Pancreas (tissue), 10 donors: ENCODE measurements around the gene AMOTL2. TPM values are rescaled to one million over a fixed set of nuclear protein-coding genes. Genes with fewer than 3 reads are reported as not detected.
A peak's percentile ranks its signal among the peaks of the same experiment; 100 is the strongest.

ENCODE experiments used
- ATAC-seq, 4 donors: fragments of 200-7000 bp; cut with Tn5 transposase; one replicate each; pipeline versions ENCODE4 v1.8.0 to v1.9.1; 2020; ENCODE audit warnings: mild to moderate bottlenecking in 4 of 4, moderate library complexity in 4 of 4
- DNase-seq, 6 donors: peaks; one replicate each; pipeline ENCODE4 v3.0.0-alpha.2; 2020
- FAIRE-seq: peaks from 2 replicates; lab custom pipeline; 2012; peaks lifted over from hg19 to GRCh38; lab: Jason Lieb, UNC
- H3K27ac ChIP-seq, 4 donors: fragments of 200-600 bp; sonication (generic); 1 replicate in 3 of 4; 2 replicates in 1 of 4; pipeline versions ENCODE4 v1.5.0 to v1.8.0; 2020
- H3K27me3 ChIP-seq, 4 donors: fragments of 200-600 bp; one replicate each; pipeline ENCODE4 v1.8.0; 2021
- H3K36me3 ChIP-seq, 3 donors: fragments of 200-600 bp; sonication (generic) in 1 of 3; one replicate each; pipeline versions ENCODE4 v1.5.0 to v1.8.0; 2020 to 2021
- H3K4me1 ChIP-seq, 3 donors: fragments of 200-600 bp; one replicate each; pipeline ENCODE4 v1.8.0; 2021
- H3K4me3 ChIP-seq, 4 donors: fragments of 200-600 bp; sonication (generic) in 2 of 4; one replicate each; pipeline versions ENCODE4 v1.5.0 to v1.8.0; 2020 to 2021
- H3K9me3 ChIP-seq, 4 donors: fragments of 200-600 bp; one replicate each; pipeline ENCODE4 v1.8.0; 2021
- CTCF ChIP-seq, 4 donors: fragments of 200-600 bp; sonication (generic) in 3 of 4; IDR thresholded peaks; one replicate each; pipeline versions ENCODE4 v1.5.0 to v1.8.0; 2021; ENCODE audit warnings: antibody characterized with exemption in 4 of 4
- WGBS, 2 donors: extraction: QIAGEN DNeasy Blood & Tissue Kit; methylation state at CpG; one replicate each; pipeline ENCODE4 v1.1.7; 2013; 5-methylcytosine and 5-hydroxymethylcytosine counted together
- intact Hi-C, 3 donors: fragments of 100-400 bp; cut with DNase I; formaldehyde crosslinking; loops; one replicate each; pipeline versions ENCODE4 v1.11.1 to v1.14.2; 2022
- polyA plus RNA-seq, 2 donors: library from polyadenylated mRNA; stranded (reverse); fragments of 200-250 nt; gene quantifications; one replicate each; pipeline ENCODE4 v1.2.3, GENCODE V29; 2013
- total RNA-seq, 6 donors: library from RNA; stranded (reverse); fragmentation: NEBNext Ultra II Directional in 4 of 6; extraction: Animal tissue kit (Norgen Biotek cat#: 25700) in 4 of 6; gene quantifications; one replicate each; pipeline versions ENCODE4 v1.2.1 to v1.2.4, GENCODE V29; 2021 to 2023
- donor health status: healthy with polysubstance abuse.
- donor health status: DM: no; HTN: no; CAD: no; lungs with moderate emphysema.
- donor health status: DM: no; HTN: no; CAD: no.
- donor health status: control.
- donor health status: control.
- donor health status: Bipolar disorder and iron deficiency.
- donor health status: DM: yes; HTN: yes; CAD: no.
- donor health status: DM: no; HTN: no; CAD: no.
- donor health status: DM: no; HTN: no; CAD: no.
- donor health status: DM: yes; HTN: yes; CAD: no.

The AMOTL2 gene
- total and polyA plus RNA-seq, 8 donors = 11.9 to 35.7 (median 28.9) TPM

GRCh38 chr3:134381831-134382442 lies 7.7 kb upstream of the AMOTL2 start:
- ATAC-seq = peak; percentile 92 to 97 (median 96)
- Histone ChIP-seq H3K4me1 (no peaks in the 10 kb centered on the region), H3K27ac (peak overlapping the region in 2 of 4 donors; percentile 62), H3K36me3 (no peaks in the 10 kb centered on the region), H3K27me3 (no peaks in the 10 kb centered on the region), H3K4me3 (no peak overlapping the region), H3K9me3 (no peaks in the 10 kb centered on the region)
- 23 to 29% methylated on average over 8 of the region's 8 CpGs for WGBS, 2 donors
- DNase-seq = peak; percentile 70 to 83 (median 78)
- FAIRE-seq = no peak
- no peak for TF ChIP-seq CTCF (IDR thresholded peaks at IDR 0.05)
- intact Hi-C loops = no loop called here

DNA sequence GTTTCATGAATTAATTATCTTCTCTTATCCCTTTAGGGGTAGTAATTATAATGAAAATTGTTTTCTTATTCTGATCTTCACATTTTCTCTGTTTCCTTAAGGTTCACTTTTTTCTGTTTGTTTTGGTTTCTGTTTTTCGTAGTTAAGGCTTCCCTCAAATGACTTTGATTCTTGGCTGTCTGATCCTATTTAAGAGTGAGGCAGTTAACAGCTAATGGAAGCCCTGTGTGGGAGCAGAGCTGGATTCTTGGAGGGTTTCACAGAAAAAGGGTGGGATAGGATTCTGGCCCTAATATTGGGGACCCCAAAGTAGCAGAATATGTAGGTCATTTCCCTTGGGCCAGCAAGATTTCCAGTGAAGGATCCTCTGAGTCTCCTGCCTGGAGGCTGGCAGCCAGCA lies 6.8 kb upstream of the AMOTL2 start:
- intact Hi-C loops = no loop called here
- no peak for TF ChIP-seq CTCF (IDR thresholded peaks at IDR 0.05)
- H3K9me3 ChIP-seq = no peaks in the 10 kb centered on the region
- no peaks in the 10 kb centered on the region for H3K27me3 ChIP-seq
- no peaks in the 10 kb centered on the region for H3K36me3 ChIP-seq
- DNase-seq (no peak), ATAC-seq (no peak), FAIRE-seq (peak; percentile 71)
- H3K27ac ChIP-seq = peak overlapping the region in 2 of 4 donors; percentile 62
- 54 to 81% methylated on average over 1 of the region's 1 CpG for WGBS, 2 donors
- H3K4me1 ChIP-seq = no peaks in the 10 kb centered on the region
- H3K4me3 ChIP-seq = no peak overlapping the region

DNA sequence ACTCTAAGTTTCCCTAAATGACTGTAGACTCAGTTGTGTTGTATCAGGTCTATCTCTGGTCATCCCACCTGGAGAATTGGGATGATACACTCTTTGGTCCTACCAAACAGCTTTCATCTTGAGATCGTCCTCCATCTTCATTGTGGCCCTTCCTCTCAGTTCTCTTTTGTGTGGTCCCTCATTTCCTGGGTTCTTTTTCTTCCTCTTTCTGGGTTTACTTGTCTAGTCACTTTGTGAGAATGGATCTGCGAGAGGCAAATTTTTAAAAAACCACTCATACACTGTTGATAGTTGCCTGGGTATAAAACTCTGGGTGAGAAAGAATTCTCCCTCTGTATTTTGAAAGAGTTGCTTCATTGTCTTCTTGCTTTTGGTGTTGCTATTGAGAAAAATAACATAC lies 6.0 kb upstream of the AMOTL2 start:
- Histone ChIP-seq H3K27ac (no peak overlapping the region), H3K36me3 (no peaks in the 10 kb centered on the region), H3K4me1 (peaks cover 0 to 4% (median under 1%) of the 10 kb centered on the region in 3 donors), H3K4me3 (no peak overlapping the region), H3K9me3 (no peaks in the 10 kb centered on the region), H3K27me3 (no peaks in the 10 kb centered on the region)
- ATAC-seq (no peak), DNase-seq (no peak), FAIRE-seq (no peak)
- 88 to 92% methylated on average over 2 of the region's 2 CpGs for WGBS, 2 donors
- intact Hi-C loops = no loop called here
- TF ChIP-seq CTCF (IDR thresholded peaks at IDR 0.05) = no peak

DNA sequence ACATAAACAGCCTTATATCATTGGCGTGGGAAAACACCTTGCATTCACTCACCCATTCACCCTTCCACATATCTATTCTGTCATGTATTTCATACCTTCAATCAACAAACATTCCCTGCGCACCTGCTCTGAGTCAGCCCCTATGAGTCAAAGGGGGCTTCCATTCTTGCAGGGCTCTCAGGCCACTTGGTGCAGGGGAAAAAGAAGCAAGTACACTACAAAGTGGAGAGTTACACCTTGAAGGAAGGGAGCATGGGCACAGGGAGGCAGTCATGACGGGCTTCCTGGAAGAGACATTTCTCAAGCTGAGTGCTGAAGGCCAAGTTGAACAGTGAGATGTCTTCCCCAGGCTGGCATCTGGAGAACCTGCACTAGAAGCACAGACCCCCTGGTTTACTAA lies 4.6 kb upstream of the AMOTL2 start:
- FAIRE-seq (no peak), ATAC-seq (no peak), DNase-seq (no peak)
- Histone ChIP-seq H3K27me3 (no peaks in the 10 kb centered on the region), H3K36me3 (no peaks in the 10 kb centered on the region), H3K27ac (no peak overlapping the region), H3K4me1 (peaks cover 0 to 4% (median 4%) of the 10 kb centered on the region in 3 donors), H3K4me3 (no peak overlapping the region), H3K9me3 (no peaks in the 10 kb centered on the region)
- TF ChIP-seq CTCF (IDR thresholded peaks at IDR 0.05) = no peak
- 72 to 82% methylated on average over 3 of the region's 3 CpGs for WGBS, 2 donors
- intact Hi-C loops = loop anchor here in 2 of 3 donors (5.0 to 10.0 kb wide), 2 partner anchors 67 to 96 kb away; no protein-coding TSS in a partner anchor

DNA sequence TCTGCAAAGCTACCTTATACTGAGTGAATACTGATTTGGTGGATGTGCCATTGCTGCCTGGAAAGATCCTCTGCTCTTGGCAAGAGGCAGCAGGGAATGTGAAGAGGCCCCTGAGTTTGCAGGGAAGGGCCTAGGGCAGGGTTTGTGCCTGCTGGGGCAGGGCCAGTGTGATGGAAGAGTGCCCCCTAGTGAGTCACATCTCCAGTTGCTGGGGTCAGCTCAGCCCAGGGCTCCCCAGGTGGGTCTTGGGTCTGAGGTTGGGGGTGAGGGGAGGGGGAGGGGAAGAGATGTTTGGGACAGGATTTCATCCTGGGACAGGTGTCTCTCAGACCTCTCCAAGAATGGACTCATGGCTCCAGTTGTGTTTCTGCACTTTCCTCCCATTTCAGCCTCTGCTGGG lies 4.1 kb upstream of the AMOTL2 start:
- no peak overlapping the region for H3K4me3 ChIP-seq
- intact Hi-C loops = loop anchor here in 2 of 3 donors (5.0 to 10.0 kb wide), 2 partner anchors 66 to 96 kb away; no protein-coding TSS in a partner anchor
- peak in 1 of 4 donors; percentile 22 for ATAC-seq
- peaks cover 0 to 4% (median 4%) of the 10 kb centered on the region in 3 donors for H3K4me1 ChIP-seq
- FAIRE-seq = no peak
- H3K36me3 ChIP-seq = no peaks in the 10 kb centered on the region
- peak in 3 of 4 donors; percentile 43 to 45 (median 45) for TF ChIP-seq CTCF (IDR thresholded peaks at IDR 0.05)
- no peak overlapping the region for H3K27ac ChIP-seq
- DNase-seq = peak in 4 of 6 donors; percentile 47 to 61 (median 54)
- H3K27me3 ChIP-seq = no peaks in the 10 kb centered on the region
- H3K9me3 ChIP-seq = no peaks in the 10 kb centered on the region
